Measurements from ENCODE around the gene PELO.

Gene PELO

GRCh38 chr5:52796516-52797103 lies 8.9 kb downstream of the PELO start:
- H3K27ac ChIP-seq, result no peak overlapping the region
- POLR2A ChIA-PET (ENCODE audit: low non-redundant PET), result no interaction called here
- TF ChIP-seq CTCF (conservative IDR thresholded peaks at IDR 0.05; ENCODE audit: low read depth), result no peak
- CTCF ChIA-PET, result interaction anchor here (0.7 to 1.5 kb wide), 2 partner anchors 9 to 263 kb away, joined by 3 to 4 read pairs; partner anchors contain the start of genes ITGA1 and PELO
- no peak for DNase-seq (ENCODE audit: low spot score)

- ChIA-PET CTCF (interaction anchor here (0.7 to 2.3 kb wide), 5 partner anchors 11 to 1144 kb away, joined by 3 to 7 read pairs (median 3); partner anchors contain the start of genes ITGA1 and PELO), POLR2A (ENCODE audit: low non-redundant PET) (interaction anchor here (0.6 to 1.2 kb wide), 2 partner anchors 10 to 18 kb away, joined by 3 to 4 read pairs; no protein-coding TSS in a partner anchor)
- peak overlapping the region; percentile 98 for H3K27ac ChIP-seq
- TF ChIP-seq CTCF (conservative IDR thresholded peaks at IDR 0.05; ENCODE audit: low read depth), result no peak
- DNase-seq (ENCODE audit: low spot score), result no peak
Observed at GRCh38 chr5:52798938-52799337, 11.2 kb downstream of the PELO start.

GRCh38 chr5:52799358-52799982 lies 11.8 kb downstream of the PELO start:
- peak overlapping the region; percentile 98 for H3K27ac ChIP-seq
- TF ChIP-seq CTCF (conservative IDR thresholded peaks at IDR 0.05; ENCODE audit: low read depth), result no peak
- POLR2A ChIA-PET (ENCODE audit: low non-redundant PET), result interaction anchor here (0.6 to 1.2 kb wide), 2 partner anchors 10 to 17 kb away, joined by 3 to 4 read pairs; no protein-coding TSS in a partner anchor
- peak; percentile 44 for DNase-seq (ENCODE audit: low spot score)
- CTCF ChIA-PET, result interaction anchor here (0.7 to 2.3 kb wide), 4 partner anchors 12 to 116 kb away, joined by 3 to 7 read pairs (median 4); partner anchors contain the start of genes ITGA1 and PELO

- no peak for TF ChIP-seq CTCF (conservative IDR thresholded peaks at IDR 0.05; ENCODE audit: low read depth)
- CTCF ChIA-PET, result interaction anchor here (0.6 to 2.3 kb wide), 3 partner anchors 12 to 594 kb away, joined by 3 to 7 read pairs (median 7); partner anchors contain the start of genes ITGA1 and PELO
Observed at GRCh38 chr5:52799983-52800393, 12.3 kb downstream of the PELO start.

GRCh38 chr5:52800394-52801213 lies 12.9 kb downstream of the PELO start:
- peak overlapping the region; percentile 98 for H3K27ac ChIP-seq
- ChIA-PET POLR2A (ENCODE audit: low non-redundant PET) (no interaction called here), CTCF (interaction anchor here (0.6 to 2.3 kb wide), 6 partner anchors 10 to 1434 kb away, joined by 3 to 7 read pairs (median 4); partner anchors contain the start of genes ITGA1 and PELO)
- peak; percentile 78 for DNase-seq (ENCODE audit: low spot score)
- TF ChIP-seq CTCF (conservative IDR thresholded peaks at IDR 0.05; ENCODE audit: low read depth), result no peak

More at GRCh38 chr5:52799983-52800393, 12.3 kb downstream of the PELO start:
- H3K27ac ChIP-seq, result peak overlapping the region; percentile 98
- DNase-seq (ENCODE audit: low spot score), result peak; percentile 99
- POLR2A ChIA-PET (ENCODE audit: low non-redundant PET), result interaction anchor here (1.2 kb wide), 1 partner anchor 17 kb away, joined by 4 read pairs; no protein-coding TSS in a partner anchor

- ChIA-PET CTCF (interaction anchor here (0.7 to 2.3 kb wide), 5 partner anchors 9 to 1435 kb away, joined by 3 to 7 read pairs (median 4); partner anchors contain the start of genes ITGA1 and PELO), POLR2A (ENCODE audit: low non-redundant PET) (no interaction called here)
- DNase-seq (ENCODE audit: low spot score), result no peak
- H3K27ac ChIP-seq, result peak overlapping the region; percentile 56
- no peak for TF ChIP-seq CTCF (conservative IDR thresholded peaks at IDR 0.05; ENCODE audit: low read depth)
Observed at GRCh38 chr5:52801329-52801728, 13.6 kb downstream of the PELO start.
